B cell (primary cell): ENCODE measurements around the gene PLA2G4C.

Source experiments
- CTCF ChIP-seq: fragments of 200-600 bp; IDR thresholded peaks from one replicate; pipeline ENCODE4 v1.8.0; 2022; ENCODE audit warnings: antibody characterized with exemption, mild to moderate bottlenecking
- EZH2 ChIP-seq: IDR thresholded peaks from 2 replicates; pipeline ENCODE4 v1.6.1; 2012; ENCODE audit warnings: borderline replicate concordance, low read depth, mild to moderate bottlenecking, moderate library complexity, low read length; ENCODE audit not compliant: insufficient read depth, poor library complexity, severe bottlenecking

GRCh38 chr19:48139053-48139452 lies 28.4 kb upstream of the PLA2G4C start:
- TF ChIP-seq CTCF (no peak), EZH2 (no peak)
